Stimulated activated CD4-positive, alpha-beta T cell treated with anti-CD3 and anti-CD28 coated beads, Interleukin-1b, Interleukin-23, amount 100 ng/mL, for 4 hours (primary cell): ENCODE results near the gene NUB1.
A peak's percentile ranks its signal among the peaks of the same experiment; 100 is the strongest.
"Not testable (repeated sequence)": the region's sequence is repeated elsewhere in the genome, so short reads cannot be mapped to it uniquely, and the experiment has no call there.

Experiments
- DNase-seq, 2 donors: peaks; one replicate each; pipeline ENCODE4 v3.0.0-alpha.2; 2020; ENCODE audit warnings: low read depth in 2 of 2

Gene NUB1

DNA sequence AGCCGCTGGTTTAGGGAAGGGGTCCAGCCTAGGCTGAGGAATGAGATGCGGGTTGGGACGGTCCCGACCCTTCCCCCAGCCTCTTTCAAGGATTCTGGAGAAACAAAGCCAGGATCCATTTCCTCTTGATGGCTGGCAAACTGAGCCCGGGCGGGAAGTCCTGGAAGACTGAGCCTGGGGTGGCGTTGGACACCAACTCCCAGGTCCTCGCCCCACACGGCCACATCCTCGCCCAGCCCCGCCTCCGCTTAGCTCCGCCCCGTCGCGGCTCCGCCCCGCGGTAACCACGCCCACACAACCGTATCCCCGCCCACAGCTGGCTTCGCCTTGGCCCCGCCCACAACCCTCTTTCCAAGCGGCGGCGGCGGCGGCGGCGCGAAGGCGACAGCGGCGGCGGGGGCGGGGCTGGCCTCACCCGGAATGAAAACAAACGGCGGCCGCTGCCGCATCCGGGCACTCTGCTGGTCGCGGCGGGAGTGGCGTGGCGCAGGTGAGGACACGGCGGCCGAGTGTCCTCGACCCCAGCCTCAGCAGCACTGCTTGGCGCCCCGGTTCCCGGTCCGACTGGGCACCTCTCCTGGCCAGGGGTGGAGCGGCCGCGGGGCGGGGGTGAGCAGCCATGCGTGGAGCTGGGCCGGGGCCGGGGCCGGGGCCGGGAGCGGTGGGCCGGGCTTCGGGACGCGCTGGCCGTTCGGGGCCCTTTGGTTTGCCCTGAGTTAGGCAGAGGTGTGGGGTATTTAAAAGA lies at the start of gene NUB1:
Gene NUB1 (plus strand): TSS at position 456 of the 745 bp plus-strand sequence. CDS start 3,538 bp downstream, outside the sequence.
- DNase-seq: peak; percentile 88 to 90

DNA sequence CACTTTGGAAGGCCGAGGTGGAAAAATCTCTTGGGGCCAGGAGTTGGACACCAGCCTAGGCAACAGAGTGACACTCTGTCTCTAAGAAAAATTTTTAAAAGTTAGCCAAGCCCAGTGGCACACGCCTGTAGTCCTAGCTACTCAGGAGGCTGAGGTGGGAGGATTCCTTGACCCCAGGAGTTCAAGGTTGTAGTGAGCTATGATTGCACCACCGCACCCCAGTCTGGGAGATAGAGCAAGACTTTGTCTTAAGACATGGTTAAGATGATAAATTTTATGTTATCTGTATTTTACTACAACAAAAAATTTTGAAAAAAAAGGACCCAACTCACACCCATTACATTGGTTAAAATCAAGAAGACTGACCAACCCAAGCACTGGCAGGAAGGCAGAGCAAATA lies 48.8 kb upstream of the NUB1 start:
- no peak for DNase-seq

DNA sequence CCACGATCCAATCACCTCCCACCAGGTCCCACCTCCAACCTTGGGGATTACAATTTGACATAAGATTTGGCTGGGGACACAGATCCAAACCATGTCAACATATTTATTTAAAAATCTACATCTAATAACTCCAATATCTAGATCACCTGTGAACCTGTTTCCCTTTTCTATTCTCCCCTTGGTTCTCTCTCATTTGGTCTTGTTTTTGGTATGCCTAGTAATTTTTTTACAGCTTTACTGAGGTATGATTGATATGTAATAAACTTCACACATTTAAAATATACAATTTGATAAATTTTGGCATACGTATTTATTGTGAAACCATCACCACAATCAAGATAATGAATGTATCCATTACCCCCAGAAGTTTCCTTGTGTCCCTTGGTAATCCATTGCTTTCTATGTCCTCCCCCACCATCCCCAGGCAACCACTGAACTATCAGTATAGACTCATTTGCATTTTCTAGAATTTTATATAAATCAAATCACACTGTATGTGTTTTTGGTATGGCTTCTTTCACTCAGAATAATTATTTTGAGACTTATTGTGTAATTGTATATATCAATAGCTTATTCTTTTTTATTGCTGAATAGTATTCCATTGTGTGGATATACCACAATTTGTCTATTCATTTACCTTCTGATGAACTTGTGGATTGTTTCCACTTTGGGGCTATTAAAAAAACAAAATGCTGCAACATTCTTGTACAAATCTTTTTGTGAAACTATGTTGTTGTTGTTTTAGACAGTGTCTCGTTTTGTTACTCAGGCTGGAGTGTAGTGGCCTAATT lies 45.2 kb upstream of the NUB1 start:
- no peak for DNase-seq

GRCh38 chr7:151298765-151299164 lies 42.8 kb upstream of the NUB1 start:
- no peak for DNase-seq

DNA sequence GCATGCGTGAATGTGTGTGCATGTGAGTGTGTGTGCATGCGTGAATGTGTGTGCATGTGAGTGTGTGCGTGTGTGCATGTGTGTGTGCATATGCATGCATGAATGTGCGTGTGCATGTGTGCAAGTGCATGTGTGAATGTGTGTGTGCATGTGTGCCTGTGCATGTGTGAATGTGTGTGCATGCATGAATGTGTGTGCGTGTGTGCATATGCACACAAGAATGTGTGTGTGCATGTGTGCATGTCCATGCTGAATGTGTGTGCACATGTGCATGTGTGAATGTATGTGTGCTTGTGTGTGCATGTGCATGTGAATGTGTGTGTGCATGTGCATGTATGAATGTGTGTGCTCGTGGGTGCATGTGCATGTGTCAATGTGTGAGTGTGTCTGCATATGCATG lies 42.1 kb upstream of the NUB1 start:
- DNase-seq: no peak

GRCh38 chr7:151299940-151300645 lies 41.5 kb upstream of the NUB1 start:
- no peak for DNase-seq

DNA sequence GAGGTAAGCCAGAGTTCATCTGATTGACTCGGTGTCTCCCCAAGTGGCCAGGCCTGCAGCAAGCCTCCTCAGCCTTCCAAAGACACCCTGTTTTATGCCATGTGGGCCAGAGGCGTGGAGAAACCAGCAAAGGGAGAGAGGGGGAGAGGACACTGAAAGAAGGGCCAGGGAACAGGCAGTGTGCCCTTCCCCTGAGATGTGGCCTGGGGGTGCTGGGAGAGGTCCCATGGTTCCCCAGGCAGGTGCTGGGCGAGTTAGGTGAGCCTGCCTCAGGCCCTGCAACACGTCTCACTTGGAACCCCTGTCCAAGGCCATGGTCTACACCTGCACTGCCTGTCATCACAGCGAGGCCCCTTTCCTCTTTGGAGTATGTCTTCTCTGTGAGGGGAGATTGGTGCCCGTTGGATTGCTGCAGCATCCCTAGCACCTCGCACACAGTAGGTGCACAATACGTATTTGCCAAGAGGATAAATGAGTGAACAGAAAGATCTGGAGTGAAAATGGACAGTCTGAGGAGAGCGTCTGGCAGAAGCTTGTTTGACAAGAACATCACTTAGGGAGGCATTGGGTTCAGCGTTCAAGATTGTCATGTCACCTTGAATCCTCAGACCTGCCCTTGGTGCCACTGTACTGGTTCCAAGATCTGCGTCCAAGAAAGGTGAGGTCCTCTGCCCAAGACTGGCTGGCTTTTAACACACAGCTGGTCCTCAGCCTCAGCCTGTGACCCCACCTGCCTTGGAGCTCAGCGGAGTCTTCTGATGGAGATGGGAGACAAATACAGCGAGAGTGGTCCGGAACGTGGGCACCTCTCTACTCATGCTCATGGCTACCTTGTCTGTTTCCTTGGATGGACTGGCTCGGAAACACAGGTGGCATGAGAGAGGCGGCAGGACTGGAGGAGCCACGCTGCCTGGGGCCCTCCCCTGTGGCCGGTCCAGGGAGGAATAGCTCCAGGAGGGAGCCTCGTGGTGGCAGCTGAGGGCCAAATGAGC lies 39.8 kb upstream of the NUB1 start:
- DNase-seq: no peak

GRCh38 chr7:151304251-151304650 lies 37.4 kb upstream of the NUB1 start:
- not testable (repeated sequence) for DNase-seq

- DNase-seq: no peak
Measured at GRCh38 chr7:151304856-151305255, 36.8 kb upstream of the NUB1 start.

DNA sequence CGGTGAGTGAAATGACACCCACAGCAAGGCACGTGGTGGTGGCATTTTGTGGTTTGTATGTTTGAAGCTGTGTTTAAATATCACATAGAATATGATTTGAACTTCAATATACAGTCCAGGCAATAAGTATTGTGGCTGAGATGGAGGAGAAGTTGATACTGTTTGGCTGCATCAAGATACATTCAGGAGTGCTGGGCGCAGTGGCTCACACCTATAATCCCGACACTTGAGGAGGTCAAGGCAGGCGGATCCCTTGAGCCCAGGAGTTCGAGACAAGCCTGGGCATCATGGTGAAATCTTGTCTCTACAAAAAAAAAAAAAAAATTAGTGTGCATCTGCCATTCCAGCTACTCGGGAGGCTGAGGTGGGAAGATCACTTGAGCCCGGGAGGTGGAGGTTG lies 35.2 kb upstream of the NUB1 start:
- DNase-seq: no peak

DNA sequence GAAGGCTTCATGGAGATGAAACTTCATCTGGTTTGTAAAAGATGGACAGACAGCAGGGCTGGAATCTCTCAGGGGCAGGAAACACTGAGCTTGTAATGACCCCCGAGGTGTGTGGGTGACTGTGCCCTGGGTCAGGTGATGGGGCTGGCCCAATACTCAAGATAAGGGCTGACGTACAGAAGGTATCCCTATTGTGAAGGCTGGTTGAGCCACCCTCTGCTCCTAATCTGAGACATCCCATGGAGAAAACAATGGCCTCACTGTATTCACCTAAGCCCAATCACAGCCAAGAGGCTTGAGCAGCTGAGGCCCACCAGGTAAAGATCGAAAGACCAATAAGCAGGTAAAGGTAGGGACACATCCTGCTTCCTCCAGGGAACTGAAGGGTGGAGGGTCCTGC lies 34.8 kb upstream of the NUB1 start:
- DNase-seq: no peak

GRCh38 chr7:151307536-151307935 lies 34.1 kb upstream of the NUB1 start:
- no peak for DNase-seq

DNA sequence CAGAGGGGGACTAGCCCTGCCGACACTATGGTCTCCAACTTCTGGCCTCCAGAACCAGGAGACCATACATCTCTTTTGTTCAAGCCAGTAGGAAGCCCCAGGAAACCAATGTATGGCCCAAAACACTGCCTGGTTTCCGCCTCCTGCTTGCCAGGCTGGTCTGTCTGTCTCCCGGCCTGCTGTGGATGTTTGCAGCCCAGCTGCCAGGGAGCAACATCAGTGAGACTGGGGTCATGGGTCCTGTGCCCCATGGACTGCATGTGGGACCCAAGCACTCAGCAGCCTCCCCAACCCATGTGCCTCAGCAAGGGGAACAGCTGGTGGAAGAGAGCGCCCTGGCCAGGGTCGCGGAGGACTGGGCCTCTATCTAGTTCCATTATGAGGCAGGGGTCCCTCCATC lies 33.4 kb upstream of the NUB1 start:
- DNase-seq: no peak

- DNase-seq: no peak
Measured at GRCh38 chr7:151308791-151309190, 32.8 kb upstream of the NUB1 start.

DNA sequence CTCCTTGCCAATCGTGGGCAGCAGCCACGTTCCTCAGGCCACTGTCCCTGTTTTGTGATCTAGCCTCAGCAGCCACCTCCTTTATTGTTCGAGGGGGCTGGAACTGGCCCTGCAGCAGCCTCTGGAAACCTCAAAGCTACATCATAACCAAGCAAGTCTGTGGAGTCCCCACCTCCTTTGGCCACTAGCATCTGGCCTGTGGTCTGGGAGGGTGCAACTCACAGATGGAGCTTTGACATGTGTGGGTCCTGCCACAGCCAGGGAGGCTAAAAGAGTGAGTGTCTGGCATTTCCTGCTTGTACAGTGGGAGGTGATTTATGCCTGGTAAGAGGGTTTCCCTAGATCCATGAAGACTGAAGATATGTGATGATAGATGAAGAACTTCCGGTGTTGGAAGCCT lies 32.3 kb upstream of the NUB1 start:
- DNase-seq: no peak

GRCh38 chr7:151310578-151310977 lies 31.0 kb upstream of the NUB1 start:
- DNase-seq: no peak

DNA sequence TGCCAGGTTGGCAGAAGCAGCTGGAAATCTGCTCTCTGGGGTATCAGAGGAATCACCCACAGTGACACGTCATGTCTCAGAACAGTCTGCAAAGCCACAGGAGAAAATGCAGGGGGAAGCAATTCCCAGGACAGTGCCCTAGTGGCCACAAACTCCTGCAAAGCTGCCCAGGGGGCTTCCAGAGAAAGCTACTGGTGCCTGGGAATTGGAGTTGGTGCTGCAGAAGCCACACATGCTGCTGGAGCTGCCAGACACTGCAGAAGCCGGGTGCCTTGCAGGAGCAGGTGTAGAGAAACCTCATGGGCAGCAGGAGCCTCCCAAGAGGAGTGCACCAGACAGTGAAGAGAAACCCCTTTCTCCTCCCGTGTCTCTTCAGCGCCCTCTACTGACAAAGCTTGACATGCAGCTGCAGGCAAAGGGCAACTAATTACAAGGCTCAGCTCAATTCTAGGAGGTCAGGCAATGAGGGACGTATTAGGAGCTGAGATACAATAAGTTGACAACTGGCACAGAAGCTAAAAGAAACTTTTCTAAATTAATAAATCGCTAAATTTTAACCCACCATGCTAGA lies 30.2 kb upstream of the NUB1 start:
- no peak for DNase-seq

- no peak for DNase-seq
Measured at GRCh38 chr7:151312356-151312755, 29.3 kb upstream of the NUB1 start.

GRCh38 chr7:151312831-151313809 lies 28.5 kb upstream of the NUB1 start:
- peak in 1 of 2 donors; percentile 9 for DNase-seq

DNA sequence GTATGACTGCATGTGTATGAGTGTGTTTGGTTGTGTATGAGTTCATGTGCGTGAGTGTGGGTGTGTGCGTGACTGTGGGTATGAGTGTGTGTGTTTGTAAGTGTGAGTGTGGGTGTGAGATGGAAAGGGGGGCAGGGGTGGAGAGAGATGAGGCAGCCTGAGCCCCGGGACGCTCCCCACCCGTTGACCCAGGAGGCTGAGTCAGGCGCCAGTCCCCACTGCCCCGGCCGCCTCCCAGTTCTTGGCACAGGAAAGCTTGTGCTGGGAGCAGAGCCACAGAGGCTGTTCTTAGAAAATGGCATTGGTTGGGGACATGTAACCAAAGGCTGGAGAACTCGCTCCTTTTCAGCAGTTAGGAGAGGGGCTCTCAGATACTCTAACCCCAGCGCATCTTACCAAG lies 27.8 kb upstream of the NUB1 start:
- DNase-seq: no peak
